Smooth muscle cell of the brain vasculature (primary cell): ENCODE measurements around the gene CLEC16A.
"Not testable (repeated sequence)": the region's sequence is repeated elsewhere in the genome, so short reads cannot be mapped to it uniquely, and the experiment has no call there.

Experiments
- DNase-seq: peaks from one replicate; pipeline ENCODE4 v3.0.0-alpha.2; 2012; ENCODE audit warnings: low read depth, low spot score

The CLEC16A gene

GRCh38 chr16:11219178-11219577, 274.8 kb downstream of the CLEC16A start:
- no peak for DNase-seq

- DNase-seq: not testable (repeated sequence)
These were observed 276.1 kb downstream of the CLEC16A start for GRCh38 chr16:11220507-11220906.

GRCh38 chr16:11224096-11224893, 279.9 kb downstream of the CLEC16A start:
- DNase-seq: no peak

DNA sequence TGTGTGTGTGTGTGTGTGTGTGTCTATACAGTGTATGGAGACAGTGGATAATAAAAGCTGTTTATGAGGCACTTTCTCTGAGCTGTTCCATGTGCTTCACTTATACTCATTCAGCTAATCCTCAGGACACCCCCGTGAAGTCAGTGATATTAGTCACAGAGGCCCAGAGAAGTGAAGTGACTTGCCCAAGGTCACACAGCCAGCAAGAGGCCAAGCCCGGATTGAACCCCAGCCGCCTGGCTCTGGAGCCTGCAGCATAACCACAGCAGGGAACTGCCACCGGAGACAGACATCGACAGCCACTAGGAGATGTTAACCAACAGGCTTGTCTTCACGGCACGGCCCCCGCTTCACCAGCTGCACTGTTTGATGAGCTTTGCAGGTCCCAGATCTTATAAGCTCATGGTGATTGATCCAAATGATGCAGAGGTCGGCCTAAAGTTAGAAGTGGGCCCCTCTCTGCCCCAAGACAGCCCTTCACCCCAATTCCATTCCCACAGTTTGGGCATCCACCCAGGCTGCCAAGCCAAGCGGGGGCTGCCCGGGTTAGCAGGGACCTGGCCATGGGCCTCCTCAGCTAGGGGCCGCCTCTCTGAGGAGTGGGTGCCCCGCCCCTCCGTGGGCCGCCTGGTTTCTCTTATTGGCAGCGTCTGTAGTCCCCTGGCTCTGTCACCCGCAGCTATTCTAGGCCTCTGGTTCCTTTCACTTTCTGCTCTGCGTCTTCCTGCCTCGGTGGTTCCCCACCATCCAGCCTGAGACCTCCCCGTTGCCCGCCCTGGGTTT, 280.7 kb downstream of the CLEC16A start:
- no peak for DNase-seq

- no peak for DNase-seq
These were observed 281.5 kb downstream of the CLEC16A start for GRCh38 chr16:11225677-11226549.

- no peak for DNase-seq
These were observed 285.1 kb downstream of the CLEC16A start for GRCh38 chr16:11229432-11229831.

DNA sequence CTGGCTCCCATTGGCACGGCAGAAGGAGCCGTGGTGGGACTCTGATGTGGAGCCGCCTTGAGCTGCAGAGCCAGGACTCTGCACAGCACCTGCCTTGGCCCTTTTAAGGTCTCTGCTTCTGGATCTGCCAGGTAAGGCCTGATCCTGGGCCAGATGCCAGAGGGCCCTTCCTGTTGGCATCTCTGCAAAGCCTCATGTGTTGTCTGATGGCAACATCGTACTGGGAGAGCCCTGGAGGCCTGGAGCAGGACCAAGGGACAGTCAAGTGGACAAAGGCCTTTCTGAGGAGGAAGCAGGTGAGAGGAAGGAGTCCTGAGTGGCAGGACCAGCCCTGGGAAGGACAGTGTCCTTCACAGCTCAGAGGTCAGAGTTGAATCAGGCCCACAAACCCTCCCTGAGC, 285.5 kb downstream of the CLEC16A start:
- no peak for DNase-seq

DNA sequence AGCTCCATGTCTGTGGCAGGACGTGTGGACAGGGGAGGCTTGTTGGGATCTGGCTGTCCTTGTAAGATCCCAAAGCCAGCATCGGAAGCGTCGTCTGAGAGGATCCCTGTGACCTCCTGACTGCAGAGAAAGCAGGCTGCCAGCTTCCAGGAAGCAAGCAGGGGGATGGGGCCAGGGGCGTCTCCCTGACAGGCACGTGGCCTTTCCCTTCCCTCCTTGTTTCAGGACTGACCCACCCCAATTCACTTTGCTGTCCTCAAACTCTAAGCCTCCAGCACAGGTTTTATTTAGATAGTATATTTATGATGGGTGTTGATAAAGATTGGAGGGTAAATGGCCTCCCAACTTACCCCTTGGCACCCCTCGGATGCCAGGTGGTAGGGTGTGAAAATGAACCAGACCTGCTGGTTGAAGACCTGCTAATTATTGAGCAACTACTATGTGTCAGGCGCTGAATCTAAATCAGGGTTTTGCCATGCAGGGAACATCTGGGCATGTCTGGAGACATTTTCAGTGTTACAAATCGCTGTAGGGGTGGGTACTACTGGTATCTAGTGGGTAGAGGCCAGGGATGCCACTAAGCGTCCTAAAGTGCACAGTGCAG, 287.1 kb downstream of the CLEC16A start:
- no peak for DNase-seq
